ENCODE data around the gene FMO5.
"Not testable (repeated sequence)": the region's sequence is repeated elsewhere in the genome, so short reads cannot be mapped to it uniquely, and the experiment has no call there.

FMO5 gene

GRCh38 chr1:147209825-147210821 lies 15.0 kb downstream of the FMO5 start:
- DNase-seq: no peak

- DNase-seq: no peak
Observed at GRCh38 chr1:147208619-147209018, 16.5 kb downstream of the FMO5 start.

GRCh38 chr1:147207192-147207591 lies 17.9 kb downstream of the FMO5 start:
- DNase-seq: no peak

GRCh38 chr1:147204080-147204479 lies 21.1 kb downstream of the FMO5 start:
- no peak for DNase-seq

- no peak for DNase-seq
Observed at GRCh38 chr1:147202576-147202975, 22.6 kb downstream of the FMO5 start.

- DNase-seq: no peak
Observed at GRCh38 chr1:147201786-147202185, 23.4 kb downstream of the FMO5 start.

- no peak for DNase-seq
Observed at GRCh38 chr1:147201276-147201675, 23.9 kb downstream of the FMO5 start.

GRCh38 chr1:147197324-147197723 lies 27.8 kb downstream of the FMO5 start:
- DNase-seq: not testable (repeated sequence)

- DNase-seq: peak in 6 of 58 donors; percentile 3 to 15 (median 8)
Observed at GRCh38 chr1:147189514-147189913, 35.6 kb downstream of the FMO5 start.

- no peak for DNase-seq
Observed at GRCh38 chr1:147185432-147185831, 39.7 kb downstream of the FMO5 start.

- DNase-seq: no peak
Observed at GRCh38 chr1:147177611-147178380, 47.3 kb downstream of the FMO5 start.

- DNase-seq: peak; percentile 70 to 100 (median 94)
Observed at GRCh38 chr1:147172168-147173016, 52.7 kb downstream of the FMO5 start, which contains the start of gene PRKAB2. PRKAB2 (minus strand) TSS chr1:147172470; CDS start chr1:147172144, 326 bp downstream.

- peak in 10 of 58 donors; percentile 13 to 70 (median 40) for DNase-seq
Observed at GRCh38 chr1:147171399-147172167, 53.6 kb downstream of the FMO5 start.

- no peak for DNase-seq
Observed at GRCh38 chr1:147169840-147170674, 55.1 kb downstream of the FMO5 start.

GRCh38 chr1:147169171-147169570 lies 56.0 kb downstream of the FMO5 start:
- DNase-seq: no peak

- DNase-seq: no peak
Observed at GRCh38 chr1:147168626-147169058, 56.5 kb downstream of the FMO5 start.

- DNase-seq: no peak
Observed at GRCh38 chr1:147167365-147167764, 57.8 kb downstream of the FMO5 start.

GRCh38 chr1:147163019-147163418 lies 62.1 kb downstream of the FMO5 start:
- no peak for DNase-seq

- DNase-seq: no peak
Observed at GRCh38 chr1:147162093-147162492, 63.0 kb downstream of the FMO5 start.
